GM23338 (cell line): Measurements from ENCODE around the gene RAB19. TPM values are rescaled to one million over a fixed set of nuclear protein-coding genes. Genes with fewer than 3 reads are reported as not detected.

Experiments
- ATAC-seq: fragments of 200-7000 bp; cut with Tn5 transposase; 3 replicates; pipeline ENCODE4 v1.9.1; 2020
- DNase-seq: peaks from one replicate; pipeline ENCODE4 v3.0.0-alpha.2; 2015; ENCODE audit warnings: low spot score
- H2AFZ ChIP-seq: fragments of 200-600 bp; sonication (generic); 2 replicates; pipeline ENCODE4 v1.8.0; 2016; ENCODE audit warnings: antibody characterized with exemption, mild to moderate bottlenecking, moderate library complexity
- H3F3A ChIP-seq: fragments of 200-600 bp; sonication (generic); replicated peaks from 2 replicates; pipeline ENCODE4 v1.8.0; 2017; ENCODE audit warnings: antibody characterized with exemption, mixed run types, low read depth
- H3K27ac ChIP-seq: fragments of 200-600 bp; sonication (generic); 2 replicates; pipeline ENCODE4 v1.6.1; 2016; ENCODE audit warnings: low read depth
- H3K27me3 ChIP-seq: fragments of 200-600 bp; sonication (generic); 2 replicates; pipeline ENCODE4 v1.8.0; 2016; ENCODE audit warnings: mild to moderate bottlenecking, mixed run types, moderate library complexity; ENCODE audit not compliant: insufficient read depth
- H3K36me3 ChIP-seq: fragments of 200-600 bp; sonication (generic); 2 replicates; pipeline ENCODE4 v1.8.0; 2016; ENCODE audit warnings: mild to moderate bottlenecking; ENCODE audit not compliant: insufficient read depth
- H3K4me1 ChIP-seq: fragments of 200-600 bp; sonication (generic); 2 replicates; pipeline ENCODE4 v1.8.0; 2016; ENCODE audit warnings: mild to moderate bottlenecking, moderate library complexity; ENCODE audit not compliant: insufficient read depth
- H3K4me2 ChIP-seq: fragments of 200-600 bp; sonication (generic); 2 replicates; pipeline ENCODE4 v1.7.1; 2017; ENCODE audit warnings: mixed run types
- H3K4me3 ChIP-seq: fragments of 200-600 bp; sonication (generic); 2 replicates; pipeline ENCODE4 v1.6.1; 2016; ENCODE audit warnings: mixed run types
- H3K79me2 ChIP-seq: fragments of 200-600 bp; sonication (generic); replicated peaks from 2 replicates; pipeline ENCODE4 v1.8.0; 2017; ENCODE audit warnings: mild to moderate bottlenecking; ENCODE audit not compliant: insufficient read depth
- H3K9me2 ChIP-seq: fragments of 200-600 bp; sonication (generic); 2 replicates; pipeline ENCODE4 v1.8.0; 2017; ENCODE audit not compliant: insufficient read depth
- H4K20me1 ChIP-seq: fragments of 200-600 bp; sonication (generic); replicated peaks from 2 replicates; pipeline ENCODE4 v1.8.0; 2017; ENCODE audit warnings: mild to moderate bottlenecking; ENCODE audit not compliant: insufficient read depth
- H3K27ac Mint-ChIP-seq: 2 replicates; pipeline ENCODE4 v1.8.0; 2020; ENCODE audit warnings: inconsistent platforms, mild to moderate bottlenecking, moderate library complexity, mixed read lengths
- H3K27me3 Mint-ChIP-seq: 3 replicates; pipeline ENCODE4 v1.8.0; 2022; ENCODE audit warnings: low read depth, mild to moderate bottlenecking, moderate library complexity, mixed read lengths, inconsistent platforms; ENCODE audit not compliant: insufficient read depth, poor library complexity
- H3K36me3 Mint-ChIP-seq: 3 replicates; pipeline ENCODE4 v1.8.0; 2021; ENCODE audit warnings: low read depth, mild to moderate bottlenecking, inconsistent platforms, moderate library complexity, mixed read lengths
- H3K4me1 Mint-ChIP-seq: 3 replicates; pipeline ENCODE4 v1.8.0; 2020; ENCODE audit warnings: mild to moderate bottlenecking, inconsistent platforms, mixed read lengths
- H3K4me3 Mint-ChIP-seq: 3 replicates; pipeline ENCODE4 v1.8.0; 2021; ENCODE audit warnings: moderate library complexity, mild to moderate bottlenecking, inconsistent platforms, mixed read lengths
- H3K9me3 Mint-ChIP-seq: 3 replicates; pipeline ENCODE4 v1.8.0; 2020; ENCODE audit warnings: moderate library complexity, mild to moderate bottlenecking, inconsistent platforms, mixed read lengths
- CTCF ChIP-seq, 2 experiments: fragments of 200-600 bp in 1 of 2; sonication (generic) in 1 of 2; conservative IDR thresholded peaks; 2 replicates each; pipeline versions ENCODE4 v1.5.1 to v1.6.1; 2016 to 2017; ENCODE audit warnings: antibody characterized with exemption in 2 of 2, low read depth in 2 of 2, mild to moderate bottlenecking in 2 of 2, moderate library complexity in 1 of 2
- POLR2AphosphoS5 ChIP-seq: IDR thresholded peaks from 2 replicates; pipeline ENCODE4 v1.6.1; 2016; ENCODE audit warnings: antibody characterized with exemption, low read depth
- REST ChIP-seq: IDR thresholded peaks from one replicate; pipeline ENCODE4 v1.6.1; 2018; ENCODE audit warnings: antibody characterized with exemption; ENCODE audit not compliant: unreplicated experiment
- polyA plus RNA-seq: library from polyadenylated mRNA; unstranded; fragments of >200 nt; fragmentation: Nextera tagmentation; extraction: Ambion mirVana; gene quantifications from 2 replicates; pipeline ENCODE4 v1.2.1, GENCODE V29; 2016
- total RNA-seq: library from RNA; depleted of rRNA; stranded (reverse); fragments of >200 nt; shearing (Covaris generic); gene quantifications from 2 replicates; pipeline ENCODE4 v1.2.3, GENCODE V29; 2014
- TF ChIP-seq, protein P1 (sequence below): fragments of 250-450 bp; sonication (Bioruptor Pico); IDR thresholded peaks from 2 replicates; pipeline ENCODE4 v1.5.0; 2020; ENCODE audit warnings: mild to moderate bottlenecking, moderate library complexity

The RAB19 gene
- total and polyA plus RNA-seq, 2 experiments from 2014 or later, result 2.5 to 5.2 TPM

DNA sequence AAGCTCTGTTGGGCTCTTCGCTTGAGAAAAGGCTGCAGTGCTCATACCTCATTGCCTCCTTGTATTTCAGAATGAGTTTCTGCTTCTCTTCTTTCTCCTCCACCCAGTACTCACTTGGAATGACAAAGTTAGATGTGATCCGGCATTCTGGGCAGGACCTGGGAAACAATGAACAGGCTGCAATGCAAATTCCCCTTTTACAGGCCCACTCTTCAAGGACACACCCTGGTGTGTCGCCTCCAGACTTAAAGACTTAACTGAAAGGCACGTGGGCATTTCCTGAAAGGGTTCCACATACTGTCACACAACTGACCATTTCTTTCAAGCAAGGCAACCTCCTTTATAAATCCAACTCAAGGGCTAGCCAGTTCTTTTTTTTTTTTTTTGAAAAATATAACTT is 51.9 kb downstream of the RAB19 start:
- H3K27me3 ChIP-seq, result no peaks in the 10 kb centered on the region
- DNase-seq, result peak; percentile 78
- H3K36me3 ChIP-seq, result peaks cover 33% of the 10 kb centered on the region; the same call in 1 of the 2 replicates
- peaks cover 31% of the 10 kb centered on the region for H3F3A ChIP-seq
- peaks cover 53% of the 10 kb centered on the region for H3K4me1 ChIP-seq
- H2AFZ ChIP-seq, result no peak overlapping the region
- H3K4me3 ChIP-seq, result no peak overlapping the region
- H4K20me1 ChIP-seq, result peaks cover 4% of the 10 kb centered on the region; the same call in 1 of the 2 replicates
- Mint-ChIP-seq H3K27me3 (no peaks in the 10 kb centered on the region), H3K36me3 (peaks cover 77% of the 10 kb centered on the region), H3K27ac (peak overlapping the region; percentile 65), H3K4me1 (peaks cover 75% of the 10 kb centered on the region), H3K4me3 (0 out of 3 replicates have a peak overlapping the region, but pooled peaks have one; percentile 6), H3K9me3 (no peaks in the 10 kb centered on the region)
- H3K27ac ChIP-seq, result peak overlapping the region; percentile 87
- ATAC-seq, result peak; percentile 93
- TF ChIP-seq POLR2AphosphoS5 (no peak; the same call in 1 of the 2 replicates), CTCF (conservative IDR thresholded peaks at IDR 0.05; ENCODE audit: low read depth in 2 of 2) (no peak), REST (no peak)
- TF ChIP-seq, protein P1, sequence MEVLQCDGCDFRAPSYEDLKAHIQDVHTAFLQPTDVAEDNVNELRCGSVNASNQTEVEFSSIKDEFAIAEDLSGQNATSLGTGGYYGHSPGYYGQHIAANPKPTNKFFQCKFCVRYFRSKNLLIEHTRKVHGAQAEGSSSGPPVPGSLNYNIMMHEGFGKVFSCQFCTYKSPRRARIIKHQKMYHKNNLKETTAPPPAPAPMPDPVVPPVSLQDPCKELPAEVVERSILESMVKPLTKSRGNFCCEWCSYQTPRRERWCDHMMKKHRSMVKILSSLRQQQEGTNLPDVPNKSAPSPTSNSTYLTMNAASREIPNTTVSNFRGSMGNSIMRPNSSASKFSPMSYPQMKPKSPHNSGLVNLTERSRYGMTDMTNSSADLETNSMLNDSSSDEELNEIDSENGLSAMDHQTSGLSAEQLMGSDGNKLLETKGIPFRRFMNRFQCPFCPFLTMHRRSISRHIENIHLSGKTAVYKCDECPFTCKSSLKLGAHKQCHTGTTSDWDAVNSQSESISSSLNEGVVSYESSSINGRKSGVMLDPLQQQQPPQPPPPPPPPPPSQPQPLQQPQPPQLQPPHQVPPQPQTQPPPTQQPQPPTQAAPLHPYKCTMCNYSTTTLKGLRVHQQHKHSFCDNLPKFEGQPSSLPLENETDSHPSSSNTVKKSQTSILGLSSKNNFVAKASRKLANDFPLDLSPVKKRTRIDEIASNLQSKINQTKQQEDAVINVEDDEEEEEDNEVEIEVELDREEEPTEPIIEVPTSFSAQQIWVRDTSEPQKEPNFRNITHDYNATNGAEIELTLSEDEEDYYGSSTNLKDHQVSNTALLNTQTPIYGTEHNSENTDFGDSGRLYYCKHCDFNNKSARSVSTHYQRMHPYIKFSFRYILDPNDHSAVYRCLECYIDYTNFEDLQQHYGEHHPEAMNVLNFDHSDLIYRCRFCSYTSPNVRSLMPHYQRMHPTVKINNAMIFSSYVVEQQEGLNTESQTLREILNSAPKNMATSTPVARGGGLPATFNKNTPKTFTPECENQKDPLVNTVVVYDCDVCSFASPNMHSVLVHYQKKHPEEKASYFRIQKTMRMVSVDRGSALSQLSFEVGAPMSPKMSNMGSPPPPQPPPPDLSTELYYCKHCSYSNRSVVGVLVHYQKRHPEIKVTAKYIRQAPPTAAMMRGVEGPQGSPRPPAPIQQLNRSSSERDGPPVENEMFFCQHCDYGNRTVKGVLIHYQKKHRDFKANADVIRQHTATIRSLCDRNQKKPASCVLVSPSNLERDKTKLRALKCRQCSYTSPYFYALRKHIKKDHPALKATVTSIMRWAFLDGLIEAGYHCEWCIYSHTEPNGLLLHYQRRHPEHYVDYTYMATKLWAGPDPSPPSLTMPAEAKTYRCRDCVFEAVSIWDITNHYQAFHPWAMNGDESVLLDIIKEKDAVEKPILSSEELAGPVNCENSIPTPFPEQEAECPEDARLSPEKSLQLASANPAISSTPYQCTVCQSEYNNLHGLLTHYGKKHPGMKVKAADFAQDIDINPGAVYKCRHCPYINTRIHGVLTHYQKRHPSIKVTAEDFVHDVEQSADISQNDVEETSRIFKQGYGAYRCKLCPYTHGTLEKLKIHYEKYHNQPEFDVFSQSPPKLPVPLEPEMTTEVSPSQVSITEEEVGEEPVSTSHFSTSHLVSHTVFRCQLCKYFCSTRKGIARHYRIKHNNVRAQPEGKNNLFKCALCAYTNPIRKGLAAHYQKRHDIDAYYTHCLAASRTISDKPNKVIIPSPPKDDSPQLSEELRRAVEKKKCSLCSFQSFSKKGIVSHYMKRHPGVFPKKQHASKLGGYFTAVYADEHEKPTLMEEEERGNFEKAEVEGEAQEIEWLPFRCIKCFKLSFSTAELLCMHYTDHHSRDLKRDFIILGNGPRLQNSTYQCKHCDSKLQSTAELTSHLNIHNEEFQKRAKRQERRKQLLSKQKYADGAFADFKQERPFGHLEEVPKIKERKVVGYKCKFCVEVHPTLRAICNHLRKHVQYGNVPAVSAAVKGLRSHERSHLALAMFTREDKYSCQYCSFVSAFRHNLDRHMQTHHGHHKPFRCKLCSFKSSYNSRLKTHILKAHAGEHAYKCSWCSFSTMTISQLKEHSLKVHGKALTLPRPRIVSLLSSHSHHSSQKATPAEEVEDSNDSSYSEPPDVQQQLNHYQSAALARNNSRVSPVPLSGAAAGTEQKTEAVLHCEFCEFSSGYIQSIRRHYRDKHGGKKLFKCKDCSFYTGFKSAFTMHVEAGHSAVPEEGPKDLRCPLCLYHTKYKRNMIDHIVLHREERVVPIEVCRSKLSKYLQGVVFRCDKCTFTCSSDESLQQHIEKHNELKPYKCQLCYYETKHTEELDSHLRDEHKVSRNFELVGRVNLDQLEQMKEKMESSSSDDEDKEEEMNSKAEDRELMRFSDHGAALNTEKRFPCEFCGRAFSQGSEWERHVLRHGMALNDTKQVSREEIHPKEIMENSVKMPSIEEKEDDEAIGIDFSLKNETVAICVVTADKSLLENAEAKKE, result peak; percentile 95
- peaks cover 56% of the 10 kb centered on the region for H3K79me2 ChIP-seq
- 0 out of 2 replicates have a peak overlapping the region, but pooled peaks have one; percentile 1 for H3K4me2 ChIP-seq
- H3K9me2 ChIP-seq, result no peaks in the 10 kb centered on the region
